Choroid plexus epithelial cell (primary cell): Measurements from ENCODE around the gene SDHD.

Experiments used
- DNase-seq: peaks from one replicate; pipeline ENCODE4 v3.0.0-alpha.2; 2010; ENCODE audit warnings: low read depth
- H3K4me3 ChIP-seq: 2 replicates; pipeline ENCODE4 v1.5.1; 2011; ENCODE audit warnings: low read depth, mild to moderate bottlenecking, control low read depth, low read length, moderate library complexity
- CTCF ChIP-seq: conservative IDR thresholded peaks from 2 replicates; pipeline ENCODE4 v1.5.1; 2011; ENCODE audit warnings: low read depth, mild to moderate bottlenecking, control low read depth, inconsistent platforms, low read length, moderate library complexity

Gene SDHD

GRCh38 chr11:112143597-112143996 lies 56.9 kb downstream of the SDHD start:
- no peak for TF ChIP-seq CTCF
- DNase-seq, result no peak
- no peak overlapping the region for H3K4me3 ChIP-seq
